GM12878 (cell line): Measurements from ENCODE around the gene ABHD17C. TPM values are rescaled to one million over a fixed set of nuclear protein-coding genes. Genes with fewer than 3 reads are reported as not detected.
A peak's percentile ranks its signal among the peaks of the same experiment; 100 is the strongest.

ENCODE experiments used
- ATAC-seq: fragments of 200-7000 bp; cut with Tn5 transposase; 3 replicates; pipeline ENCODE4 v1.9.1; 2020; ENCODE audit warnings: mild to moderate bottlenecking, moderate library complexity
- BruUV-seq: library from RNA; stranded (reverse); fragments of 400-500 nt; replicated peaks from 2 replicates; lab custom pipeline; 2021; lab: Mats Ljungman, UMichigan
- CTCF ChIA-PET: fragments of 300-600 bp; sonication (Branson Sonifier 250); formaldehyde crosslinking; extraction: SDS; loops from one replicate; lab custom pipeline; 2021; ENCODE audit warnings: inconsistent platforms; lab: Yijun Ruan, JAX
- POLR2A ChIA-PET: fragments of 350-600 bp; formaldehyde crosslinking; extraction: SDS; loops from one replicate; lab custom pipeline; 2021; ENCODE audit warnings: inconsistent platforms; lab: Charles Lee
- RAD21 ChIA-PET: fragments of 300-600 bp; sonication (Branson Sonifier 250); formaldehyde crosslinking; loops from one replicate; lab custom pipeline; 2023; ENCODE audit warnings: antibody characterized with exemption; ENCODE audit not compliant: unreplicated experiment; lab: Charles Lee
- SMC1A ChIA-PET: fragments of 300-600 bp; sonication (Branson Sonifier 250); formaldehyde crosslinking; loops from one replicate; lab custom pipeline; 2023; ENCODE audit not compliant: unreplicated experiment, uncharacterized antibody; lab: Charles Lee
- DNase-seq: peaks from one replicate; pipeline ENCODE4 v3.0.0-alpha.2; 2011; ENCODE audit warnings: low read depth, low spot score
- FAIRE-seq: peaks from 3 replicates; lab custom pipeline; 2011; peaks lifted over from hg19 to GRCh38; lab: Jason Lieb, UNC
- H2AFZ ChIP-seq: 2 replicates; pipeline ENCODE4 v1.6.0; 2011; ENCODE audit warnings: low read depth, low read length, control low read depth; ENCODE audit not compliant: control insufficient read depth
- H3K27ac ChIP-seq: 2 replicates; pipeline ENCODE4 v1.5.1; 2011; ENCODE audit warnings: control low read depth; ENCODE audit not compliant: control insufficient read depth, insufficient read depth
- H3K27me3 ChIP-seq, 2 experiments: replicated peaks in 1 of 2; 2 replicates each; pipeline versions ENCODE4 v1.6.0 to v1.6.1; 2011; ENCODE audit warnings: low read length in 1 of 2; ENCODE audit not compliant: control insufficient read depth in 2 of 2, insufficient read depth in 2 of 2
- H3K36me3 ChIP-seq, 2 experiments: 2 replicates each; pipeline ENCODE4 v1.5.1; 2011; ENCODE audit warnings: low read length in 1 of 2; ENCODE audit not compliant: control insufficient read depth in 2 of 2, insufficient read depth in 2 of 2
- H3K4me1 ChIP-seq: 2 replicates; pipeline ENCODE4 v1.6.1; 2011; ENCODE audit warnings: mild to moderate bottlenecking, low read length, moderate library complexity, mixed read lengths; ENCODE audit not compliant: control insufficient read depth, insufficient read depth
- H3K4me2 ChIP-seq: 2 replicates; pipeline ENCODE4 v1.6.0; 2011; ENCODE audit warnings: control low read depth; ENCODE audit not compliant: control insufficient read depth, insufficient read depth
- H3K4me3 ChIP-seq: fragments of 200-600 bp; sonication (generic); 2 replicates; pipeline ENCODE4 v1.5.1; 2016
- H3K79me2 ChIP-seq: 2 replicates; pipeline ENCODE4 v1.6.0; 2011; ENCODE audit warnings: low read length; ENCODE audit not compliant: control insufficient read depth, insufficient read depth
- H3K9ac ChIP-seq: 2 replicates; pipeline ENCODE4 v1.8.0; 2011; ENCODE audit warnings: low read length, control low read depth, mixed read lengths; ENCODE audit not compliant: control insufficient read depth, insufficient read depth
- H3K9me3 ChIP-seq: replicated peaks from 3 replicates; pipeline ENCODE4 v1.5.1; 2011; ENCODE audit warnings: mild to moderate bottlenecking, low read length; ENCODE audit not compliant: control insufficient read depth, insufficient read depth
- H4K20me1 ChIP-seq: 2 replicates; pipeline ENCODE4 v1.6.0; 2011; ENCODE audit not compliant: control insufficient read depth, insufficient read depth
- EP300 ChIP-seq, 2 experiments: fragments of 150-350 bp in 1 of 2; IDR thresholded peaks; 2 replicates each; pipeline ENCODE4 v1.6.1; 2011 to 2012; ENCODE audit warnings: low read depth in 2 of 2, low read length in 2 of 2, borderline replicate concordance in 1 of 2, improper control_type of control experiment in 1 of 2, inconsistent platforms in 1 of 2; ENCODE audit not compliant: control insufficient read depth in 1 of 2
- FOXK2 ChIP-seq: fragments of 450-650 bp; IDR thresholded peaks from 2 replicates; pipeline ENCODE4 v1.6.1; 2017; ENCODE audit warnings: mild to moderate bottlenecking, moderate library complexity
- RAD51 ChIP-seq: fragments of 450-650 bp; IDR thresholded peaks from 2 replicates; pipeline ENCODE4 v1.6.1; 2016; ENCODE audit warnings: moderate library complexity, mild to moderate bottlenecking, inconsistent platforms
- WGBS: methylation state at CpG from one replicate; pipeline ENCODE4 v1.1.6; 2016; ENCODE audit warnings: low lambda C conversion rate; ENCODE audit not compliant: insufficient replicate concordance, insufficient coverage; ENCODE audit errors: missing lambda C conversion rate; 5-methylcytosine and 5-hydroxymethylcytosine counted together
- in situ Hi-C: fragments of 300-500 bp; cut with MboI; formaldehyde crosslinking; loops from 9 replicates; pipeline ENCODE4 v1.14.3; 2018; ENCODE audit warnings: mixed read lengths
- intact Hi-C: fragments of 100-400 bp; cut with micrococcal nuclease; formaldehyde crosslinking; loops from one replicate; pipeline ENCODE4 v1.14.2; 2022; ENCODE audit not compliant: unreplicated experiment
- polyA plus RNA-seq, 11 experiments: library from polyadenylated mRNA; depleted of rRNA in 4 of 11; unstranded in 6 of 11; stranded (reverse) in 5 of 11; fragments of >200 nt; fragmentation: Nextera tagmentation in 4 of 11; fragmentation: Illumina TruSeq in 1 of 11; extraction: Ambion mirVana in 4 of 11; extraction: Trizol in 1 of 11; gene quantifications; 1 replicate in 1 of 11; 2 replicates in 10 of 11; pipeline versions ENCODE4 v1.2.1 to v1.2.3, GENCODE V29; 2011 to 2016; ENCODE audit warnings: inconsistent platforms in 2 of 11, missing spikeins in 2 of 11, low read depth in 1 of 11
- total RNA-seq, 4 experiments: library from RNA; depleted of rRNA in 3 of 4; stranded (reverse); fragments of >200 nt in 3 of 4; fragmentation: Illumina TruSeq in 1 of 4; extraction: Trizol in 1 of 4; gene quantifications; 2 replicates each; pipeline versions ENCODE4 v1.2.1 to v1.2.3, GENCODE V29; 2013 to 2021
- TF ChIP-seq, protein P1 (sequence below): fragments of 450-650 bp; formaldehyde crosslinking; IDR thresholded peaks from 2 replicates; pipeline ENCODE4 v1.5.0; 2022; ENCODE audit warnings: mild to moderate bottlenecking, missing genetic modification characterization

Gene ABHD17C
- total and polyA plus RNA-seq, 10 of the 15 experiments (the other 5 are each of a cell fraction or from before 2014, with no cell fraction given): 0.92 to 11.4 (median 5.5) TPM

GRCh38 chr15:80721476-80721875, 26.4 kb downstream of the ABHD17C start:
- in situ Hi-C loops (no loop called here), intact Hi-C loops (no loop called here)
- H3K27me3 ChIP-seq: no peaks in the 10 kb centered on the region
- H4K20me1 ChIP-seq: no peaks in the 10 kb centered on the region
- FAIRE-seq: no peak
- H3K36me3 ChIP-seq: no peaks in the 10 kb centered on the region
- no TSS peak for BruUV-seq
- ChIA-PET CTCF (interaction anchor here (1.9 kb wide), 1 partner anchor 55 kb away, joined by 4 read pairs; no protein-coding TSS in a partner anchor), SMC1A (no interaction called here), POLR2A (no interaction called here), RAD21 (no interaction called here)
- no peak overlapping the region for H2AFZ ChIP-seq
- no peaks in the 10 kb centered on the region for H3K4me1 ChIP-seq
- no peak for DNase-seq
- no peaks in the 10 kb centered on the region; the same call in 2 of the 3 replicates for H3K9me3 ChIP-seq
- ATAC-seq: no peak
- H3K79me2 ChIP-seq: no peaks in the 10 kb centered on the region
- TF ChIP-seq FOXK2: no peak
- TF ChIP-seq, protein P1, sequence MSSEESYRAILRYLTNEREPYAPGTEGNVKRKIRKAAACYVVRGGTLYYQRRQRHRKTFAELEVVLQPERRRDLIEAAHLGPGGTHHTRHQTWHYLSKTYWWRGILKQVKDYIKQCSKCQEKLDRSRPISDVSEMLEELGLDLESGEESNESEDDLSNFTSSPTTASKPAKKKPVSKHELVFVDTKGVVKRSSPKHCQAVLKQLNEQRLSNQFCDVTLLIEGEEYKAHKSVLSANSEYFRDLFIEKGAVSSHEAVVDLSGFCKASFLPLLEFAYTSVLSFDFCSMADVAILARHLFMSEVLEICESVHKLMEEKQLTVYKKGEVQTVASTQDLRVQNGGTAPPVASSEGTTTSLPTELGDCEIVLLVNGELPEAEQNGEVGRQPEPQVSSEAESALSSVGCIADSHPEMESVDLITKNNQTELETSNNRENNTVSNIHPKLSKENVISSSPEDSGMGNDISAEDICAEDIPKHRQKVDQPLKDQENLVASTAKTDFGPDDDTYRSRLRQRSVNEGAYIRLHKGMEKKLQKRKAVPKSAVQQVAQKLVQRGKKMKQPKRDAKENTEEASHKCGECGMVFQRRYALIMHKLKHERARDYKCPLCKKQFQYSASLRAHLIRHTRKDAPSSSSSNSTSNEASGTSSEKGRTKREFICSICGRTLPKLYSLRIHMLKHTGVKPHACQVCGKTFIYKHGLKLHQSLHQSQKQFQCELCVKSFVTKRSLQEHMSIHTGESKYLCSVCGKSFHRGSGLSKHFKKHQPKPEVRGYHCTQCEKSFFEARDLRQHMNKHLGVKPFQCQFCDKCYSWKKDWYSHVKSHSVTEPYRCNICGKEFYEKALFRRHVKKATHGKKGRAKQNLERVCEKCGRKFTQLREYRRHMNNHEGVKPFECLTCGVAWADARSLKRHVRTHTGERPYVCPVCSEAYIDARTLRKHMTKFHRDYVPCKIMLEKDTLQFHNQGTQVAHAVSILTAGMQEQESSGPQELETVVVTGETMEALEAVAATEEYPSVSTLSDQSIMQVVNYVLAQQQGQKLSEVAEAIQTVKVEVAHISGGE: no peak
- no peak overlapping the region for H3K4me2 ChIP-seq
- WGBS: 62% methylated on average over 7 of the region's 7 CpGs
- no peak overlapping the region for H3K27ac ChIP-seq
- no peak overlapping the region for H3K9ac ChIP-seq
- H3K4me3 ChIP-seq: no peak overlapping the region

DNA sequence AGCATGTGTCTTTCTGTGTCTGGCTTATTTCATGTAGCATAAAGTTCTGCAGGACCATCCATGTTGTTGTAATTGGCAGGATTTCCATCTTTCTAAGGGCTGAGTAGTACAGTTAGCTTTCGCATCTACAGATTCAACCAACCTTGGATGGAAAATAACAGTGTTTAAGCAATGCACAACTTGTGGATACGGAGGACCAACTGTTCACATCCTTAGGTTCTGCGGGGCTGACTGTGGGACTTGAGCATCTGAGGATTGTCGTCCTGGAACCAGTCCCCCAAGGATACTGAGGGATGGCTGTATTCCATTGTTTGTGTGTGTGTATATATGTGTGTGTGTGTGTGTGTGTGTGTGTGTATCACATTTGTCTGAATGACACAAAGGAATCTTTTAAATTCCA, 27.7 kb downstream of the ABHD17C start:
- RAD21 ChIA-PET: no interaction called here
- CTCF ChIA-PET: interaction anchor here (0.7 to 1.9 kb wide), 2 partner anchors 54 to 775 kb away, joined by 3 to 4 read pairs; no protein-coding TSS in a partner anchor
- Histone ChIP-seq H3K9ac (no peak overlapping the region), H3K79me2 (no peaks in the 10 kb centered on the region), H3K4me1 (no peaks in the 10 kb centered on the region), H3K27me3 (no peaks in the 10 kb centered on the region), H3K36me3 (no peaks in the 10 kb centered on the region), H3K4me3 (no peak overlapping the region)
- intact Hi-C loops: no loop called here
- no peak for DNase-seq
- no peak for TF ChIP-seq RAD51
- no peak for TF ChIP-seq EP300 (IDR thresholded peaks at IDR 0.05; ENCODE audit: borderline replicate concordance in 1 of 2, control insufficient read depth in 1 of 2, low read depth in 2 of 2, low read length in 2 of 2)
- TF ChIP-seq, all 136 proteins: peak for 0
- FAIRE-seq (peak; percentile 57), ATAC-seq (no peak)
- H3K9me3 ChIP-seq: no peaks in the 10 kb centered on the region; the same call in 2 of the 3 replicates
- no peak overlapping the region for H3K27ac ChIP-seq
- no peak overlapping the region for H3K4me2 ChIP-seq
- ChIA-PET SMC1A (no interaction called here), POLR2A (interaction anchor here (0.6 kb wide), 1 partner anchor 13 kb away, joined by 3 read pairs; no protein-coding TSS in a partner anchor)
- H4K20me1 ChIP-seq: no peaks in the 10 kb centered on the region; the same call in 1 of the 2 replicates
- in situ Hi-C loops: no loop called here
- WGBS: 86% methylated on average over 4 of the region's 4 CpGs
- H2AFZ ChIP-seq: no peak overlapping the region
- no TSS peak for BruUV-seq
